IMR-90 (cell line): ENCODE measurements around the gene GCLC. TPM values are rescaled to one million over a fixed set of nuclear protein-coding genes. Genes with fewer than 3 reads are reported as not detected.

Experiments used
- ATAC-seq: fragments of 200-7000 bp; cut with Tn5 transposase; 2 replicates; pipeline ENCODE4 v1.9.1; 2020; ENCODE audit warnings: low read depth, mild to moderate bottlenecking, moderate library complexity
- BruUV-seq: library from RNA; stranded (reverse); fragments of 400-500 nt; replicated peaks from 2 replicates; lab custom pipeline; 2021; lab: Mats Ljungman, UMichigan
- CTCF ChIA-PET: fragments of 300-600 bp; formaldehyde crosslinking; extraction: SDS; loops from one replicate; lab custom pipeline; 2021; ENCODE audit warnings: antibody characterized with exemption; lab: Yijun Ruan, JAX
- POLR2A ChIA-PET: fragments of 300-600 bp; sonication (Branson Sonifier 250); formaldehyde crosslinking; loops from one replicate; lab custom pipeline; 2022; ENCODE audit warnings: antibody characterized with exemption; ENCODE audit not compliant: unreplicated experiment; lab: Charles Lee
- DNase-seq: peaks from one replicate; pipeline ENCODE4 v3.0.0; 2013
- H2AFZ ChIP-seq: replicated peaks from 2 replicates; pipeline ENCODE3; 2013; ENCODE audit warnings: low read length, mild to moderate bottlenecking; ENCODE audit not compliant: poor library complexity
- H2AK5ac ChIP-seq: 2 replicates; pipeline ENCODE4 v1.6.1; 2013; ENCODE audit warnings: low read depth, low read length, inconsistent platforms
- H2AK9ac ChIP-seq: replicated peaks from 2 replicates; pipeline ENCODE3; 2013; ENCODE audit warnings: mild to moderate bottlenecking, low read depth, low read length, moderate library complexity; ENCODE audit not compliant: poor library complexity
- H2BK120ac ChIP-seq: 2 replicates; pipeline ENCODE4 v1.6.1; 2013; ENCODE audit warnings: low read depth, low read length, inconsistent platforms
- H2BK15ac ChIP-seq: 3 replicates; pipeline ENCODE4 v1.6.1; 2013; ENCODE audit warnings: low read depth, low read length, inconsistent platforms
- H2BK20ac ChIP-seq: 2 replicates; pipeline ENCODE4 v1.6.1; 2013; ENCODE audit warnings: low read depth, mild to moderate bottlenecking, inconsistent platforms, low read length, moderate library complexity
- H2BK5ac ChIP-seq: 2 replicates; pipeline ENCODE4 v1.6.1; 2013; ENCODE audit warnings: mild to moderate bottlenecking, low read depth, low read length, inconsistent platforms; ENCODE audit not compliant: poor library complexity, severe bottlenecking
- H3K14ac ChIP-seq: replicated peaks from 2 replicates; pipeline ENCODE4 v1.6.1; 2013; ENCODE audit warnings: low read depth, low read length, inconsistent platforms
- H3K18ac ChIP-seq: 2 replicates; pipeline ENCODE4 v1.6.1; 2013; ENCODE audit warnings: low read depth, low read length, control low read depth
- H3K23ac ChIP-seq: 2 replicates; pipeline ENCODE4 v1.6.1; 2013; ENCODE audit warnings: low read depth, low read length, inconsistent platforms
- H3K27ac ChIP-seq: 2 replicates; pipeline ENCODE4 v1.5.1; 2013; ENCODE audit warnings: mild to moderate bottlenecking, control low read depth, low read length; ENCODE audit not compliant: insufficient read depth
- H3K27me3 ChIP-seq: 2 replicates; pipeline ENCODE4 v1.6.1; 2013; ENCODE audit warnings: low read length; ENCODE audit not compliant: control insufficient read depth, insufficient read depth
- H3K36me3 ChIP-seq: 2 replicates; pipeline ENCODE4 v1.6.1; 2013; ENCODE audit warnings: low read length, mixed read lengths; ENCODE audit not compliant: control insufficient read depth, insufficient read depth
- H3K4ac ChIP-seq: 2 replicates; pipeline ENCODE4 v1.6.1; 2013; ENCODE audit warnings: low read depth, low read length, inconsistent platforms
- H3K4me1 ChIP-seq: 2 replicates; pipeline ENCODE4 v1.6.1; 2013; ENCODE audit warnings: low read length, mixed read lengths; ENCODE audit not compliant: control insufficient read depth, insufficient read depth
- H3K4me2 ChIP-seq: 2 replicates; pipeline ENCODE4 v1.6.1; 2013; ENCODE audit warnings: low read depth, mild to moderate bottlenecking, control low read depth, low read length, moderate library complexity
- H3K4me3 ChIP-seq: 2 replicates; pipeline ENCODE4 v1.5.1; 2013; ENCODE audit warnings: low read depth, mild to moderate bottlenecking, control low read depth, low read length, moderate library complexity; ENCODE audit not compliant: insufficient read depth
- H3K56ac ChIP-seq: 2 replicates; pipeline ENCODE4 v1.6.1; 2013; ENCODE audit warnings: low read length, inconsistent platforms; ENCODE audit not compliant: insufficient read depth; ENCODE audit errors: extremely low read depth
- H3K79me1 ChIP-seq, 2 experiments: 2 replicates each; pipeline ENCODE4 v1.6.1; 2013; ENCODE audit warnings: low read length in 2 of 2, inconsistent platforms in 1 of 2, low read depth in 1 of 2
- H3K9ac ChIP-seq: 2 replicates; pipeline ENCODE4 v1.6.1; 2013; ENCODE audit warnings: low read depth, low read length, control low read depth
- H3K9me1 ChIP-seq: 2 replicates; pipeline ENCODE4 v1.6.1; 2013; ENCODE audit warnings: low read length, inconsistent platforms; ENCODE audit not compliant: insufficient read depth
- H3K9me3 ChIP-seq: 2 replicates; pipeline ENCODE4 v1.6.1; 2013; ENCODE audit warnings: low read length; ENCODE audit not compliant: control insufficient read depth, insufficient read depth
- H4K20me1 ChIP-seq: 2 replicates; pipeline ENCODE4 v1.6.1; 2013; ENCODE audit warnings: low read length, inconsistent platforms; ENCODE audit not compliant: insufficient read depth
- H4K5ac ChIP-seq: 2 replicates; pipeline ENCODE4 v1.6.1; 2013; ENCODE audit warnings: mild to moderate bottlenecking, low read depth, low read length, control low read depth
- H4K8ac ChIP-seq, 2 experiments: 2 replicates each; pipeline ENCODE4 v1.6.1; 2013; ENCODE audit warnings: low read depth in 2 of 2, low read length in 2 of 2, control low read depth in 1 of 2, inconsistent platforms in 1 of 2
- H4K91ac ChIP-seq: 2 replicates; pipeline ENCODE4 v1.6.1; 2013; ENCODE audit warnings: low read depth, low read length, inconsistent platforms; ENCODE audit not compliant: insufficient read depth
- CEBPB ChIP-seq: IDR thresholded peaks from 2 replicates; pipeline ENCODE4 v1.6.1; 2012; ENCODE audit warnings: low read depth, low read length, improper control_type of control experiment
- CHD1 ChIP-seq: IDR thresholded peaks from 2 replicates; pipeline ENCODE4 v1.6.1; 2012; ENCODE audit warnings: low read depth, low read length, improper control_type of control experiment
- FOS ChIP-seq: fragments of 150-350 bp; IDR thresholded peaks from 2 replicates; pipeline ENCODE4 v1.6.1; 2016; ENCODE audit warnings: low read depth, low read length
- MAFK ChIP-seq: IDR thresholded peaks from 2 replicates; pipeline ENCODE4 v1.6.1; 2012; ENCODE audit warnings: low read depth, low read length, improper control_type of control experiment
- MAZ ChIP-seq: IDR thresholded peaks from 2 replicates; pipeline ENCODE4 v1.6.1; 2012; ENCODE audit warnings: low read depth, mild to moderate bottlenecking, low read length, improper control_type of control experiment, moderate library complexity, borderline replicate concordance
- MXI1 ChIP-seq: IDR thresholded peaks from 2 replicates; pipeline ENCODE4 v1.6.1; 2012; ENCODE audit warnings: low read depth, mild to moderate bottlenecking, low read length, moderate library complexity, borderline replicate concordance
- NFE2L2 ChIP-seq: fragments of 150-350 bp; IDR thresholded peaks from 2 replicates; pipeline ENCODE4 v1.6.1; 2016; ENCODE audit warnings: low read depth, mild to moderate bottlenecking, low read length
- POLR2A ChIP-seq: IDR thresholded peaks from 2 replicates; pipeline ENCODE4 v1.6.1; 2012; ENCODE audit warnings: mild to moderate bottlenecking, low read depth, low read length
- RAD21 ChIP-seq: IDR thresholded peaks from 2 replicates; pipeline ENCODE4 v1.6.1; 2012; ENCODE audit warnings: low read length, improper control_type of control experiment
- RCOR1 ChIP-seq: IDR thresholded peaks from 2 replicates; pipeline ENCODE4 v1.6.1; 2012; ENCODE audit warnings: mild to moderate bottlenecking, low read length, improper control_type of control experiment; ENCODE audit not compliant: insufficient replicate concordance
- RFX5 ChIP-seq: IDR thresholded peaks from 2 replicates; pipeline ENCODE4 v1.8.0; 2012; ENCODE audit warnings: low read depth, mild to moderate bottlenecking, low read length, moderate library complexity
- SMC3 ChIP-seq: fragments of 150-350 bp; IDR thresholded peaks from 2 replicates; pipeline ENCODE4 v1.6.1; 2016; ENCODE audit warnings: low read depth, mild to moderate bottlenecking, antibody characterized with exemption, low read length, moderate library complexity
- WGBS, 2 experiments: methylation state at CpG; one replicate each; pipeline versions ENCODE4 v1.1.5 to v1.1.7; 2013; ENCODE audit warnings: missing lambda C conversion rate in 2 of 2; ENCODE audit not compliant: insufficient read length in 1 of 2; ENCODE audit errors: extremely low coverage in 2 of 2; 5-methylcytosine and 5-hydroxymethylcytosine counted together
- dilution Hi-C: fragments of 300-500 bp; cut with HindIII; formaldehyde crosslinking; loops from one replicate; pipeline ENCODE4 v1.14.3; 2018; ENCODE audit warnings: low sequenced_read_pairs; ENCODE audit not compliant: unreplicated experiment
- in situ Hi-C: fragments of 300-500 bp; cut with MboI; formaldehyde crosslinking; loops from 3 replicates; pipeline ENCODE4 v1.14.3; 2019; ENCODE audit warnings: low sequenced_read_pairs, inconsistent platforms, mixed read lengths
- intact Hi-C: fragments of 100-400 bp; cut with micrococcal nuclease; formaldehyde crosslinking; loops from 2 replicates; pipeline ENCODE4 v1.10.0; 2022
- polyA plus RNA-seq, 3 experiments: library from polyadenylated mRNA; depleted of rRNA; stranded (reverse); fragments of >200 nt; gene quantifications; 2 replicates each; pipeline ENCODE4 v1.2.3, GENCODE V29; 2012; ENCODE audit warnings: low replicate concordance in 1 of 3
- total RNA-seq: library from RNA; depleted of rRNA; stranded (reverse); fragments of >200 nt; gene quantifications from 2 replicates; pipeline ENCODE4 v1.2.3, GENCODE V29; 2012
- TF ChIP-seq, protein P1 (sequence below): conservative IDR thresholded peaks from 2 replicates; pipeline ENCODE4 v1.5.1; 2012; ENCODE audit warnings: mild to moderate bottlenecking, low read depth, low read length, improper control_type of control experiment
- TF ChIP-seq, protein P2 (sequence below): fragments of 150-350 bp; IDR thresholded peaks from 2 replicates; pipeline ENCODE4 v1.6.1; 2016; ENCODE audit warnings: low read depth, mild to moderate bottlenecking, low read length, moderate library complexity, borderline replicate concordance

The GCLC gene
- total and polyA plus RNA-seq, 2 of the 4 experiments (the other 2 are of a cell fraction) = 14.2 to 24.2 TPM

DNA sequence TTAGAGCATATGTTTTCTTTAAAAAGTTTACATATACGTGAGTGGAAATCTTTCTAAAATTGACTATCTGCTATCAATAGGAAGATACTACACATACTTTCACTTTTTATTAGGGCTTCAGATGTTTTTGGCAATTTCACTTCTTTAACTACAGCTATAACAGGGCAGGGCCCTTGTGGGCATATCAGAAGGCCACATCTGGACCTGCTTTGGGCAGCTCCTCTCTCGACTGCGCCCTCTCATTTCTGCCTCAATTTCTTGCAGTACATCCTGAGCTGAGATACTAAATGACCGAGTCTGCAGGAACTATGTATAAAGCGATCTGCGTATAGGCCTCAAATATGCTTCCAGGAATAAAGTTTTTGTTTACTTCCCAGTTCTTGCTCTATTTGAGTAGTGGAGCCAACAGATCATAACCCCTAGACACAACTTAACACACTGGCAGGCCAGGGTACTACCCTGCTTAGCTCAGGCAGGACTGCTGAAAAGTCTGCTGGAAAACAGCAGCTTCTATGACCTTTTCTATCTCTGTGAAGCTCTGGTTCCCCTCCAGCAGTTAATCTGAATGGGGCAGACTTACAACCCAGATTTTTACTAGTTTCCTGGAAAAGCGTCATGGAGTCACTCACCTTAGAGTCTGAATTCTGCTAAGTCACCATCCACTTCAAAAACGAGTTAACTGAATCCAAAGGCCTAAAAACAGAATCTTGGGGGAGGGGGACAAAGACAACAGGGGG is 12.7 kb downstream of the GCLC start:
- no peak overlapping the region for H2AK5ac ChIP-seq
- WGBS, 2 experiments = no CpG with 5 or more reads among the region's 8 CpGs
- H3K14ac ChIP-seq = peak overlapping the region; percentile 50; the same call in 1 of the 2 replicates
- no peak overlapping the region; a peak in 1 of 4 replicates for H4K8ac ChIP-seq
- BruUV-seq = no TSS peak
- H4K20me1 ChIP-seq = peaks cover 17% of the 10 kb centered on the region; the same call in 1 of the 2 replicates
- dilution Hi-C loops = no loop called here
- H2AK9ac ChIP-seq = no peak overlapping the region
- H3K9ac ChIP-seq = no peak overlapping the region
- peaks cover 3% of the 10 kb centered on the region; the same call in 1 of the 2 replicates for H3K36me3 ChIP-seq
- H3K18ac ChIP-seq = peak overlapping the region; percentile 33; the same call in 1 of the 2 replicates
- TF ChIP-seq, protein P1, sequence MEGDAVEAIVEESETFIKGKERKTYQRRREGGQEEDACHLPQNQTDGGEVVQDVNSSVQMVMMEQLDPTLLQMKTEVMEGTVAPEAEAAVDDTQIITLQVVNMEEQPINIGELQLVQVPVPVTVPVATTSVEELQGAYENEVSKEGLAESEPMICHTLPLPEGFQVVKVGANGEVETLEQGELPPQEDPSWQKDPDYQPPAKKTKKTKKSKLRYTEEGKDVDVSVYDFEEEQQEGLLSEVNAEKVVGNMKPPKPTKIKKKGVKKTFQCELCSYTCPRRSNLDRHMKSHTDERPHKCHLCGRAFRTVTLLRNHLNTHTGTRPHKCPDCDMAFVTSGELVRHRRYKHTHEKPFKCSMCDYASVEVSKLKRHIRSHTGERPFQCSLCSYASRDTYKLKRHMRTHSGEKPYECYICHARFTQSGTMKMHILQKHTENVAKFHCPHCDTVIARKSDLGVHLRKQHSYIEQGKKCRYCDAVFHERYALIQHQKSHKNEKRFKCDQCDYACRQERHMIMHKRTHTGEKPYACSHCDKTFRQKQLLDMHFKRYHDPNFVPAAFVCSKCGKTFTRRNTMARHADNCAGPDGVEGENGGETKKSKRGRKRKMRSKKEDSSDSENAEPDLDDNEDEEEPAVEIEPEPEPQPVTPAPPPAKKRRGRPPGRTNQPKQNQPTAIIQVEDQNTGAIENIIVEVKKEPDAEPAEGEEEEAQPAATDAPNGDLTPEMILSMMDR = no peak
- TF ChIP-seq MAZ (no peak), RFX5 (no peak), CEBPB (no peak), MXI1 (no peak), CHD1 (no peak), NFE2L2 (no peak), POLR2A (no peak), MAFK (no peak), RCOR1 (no peak), SMC3 (no peak), RAD21 (no peak), FOS (no peak)
- TF ChIP-seq, protein P2, sequence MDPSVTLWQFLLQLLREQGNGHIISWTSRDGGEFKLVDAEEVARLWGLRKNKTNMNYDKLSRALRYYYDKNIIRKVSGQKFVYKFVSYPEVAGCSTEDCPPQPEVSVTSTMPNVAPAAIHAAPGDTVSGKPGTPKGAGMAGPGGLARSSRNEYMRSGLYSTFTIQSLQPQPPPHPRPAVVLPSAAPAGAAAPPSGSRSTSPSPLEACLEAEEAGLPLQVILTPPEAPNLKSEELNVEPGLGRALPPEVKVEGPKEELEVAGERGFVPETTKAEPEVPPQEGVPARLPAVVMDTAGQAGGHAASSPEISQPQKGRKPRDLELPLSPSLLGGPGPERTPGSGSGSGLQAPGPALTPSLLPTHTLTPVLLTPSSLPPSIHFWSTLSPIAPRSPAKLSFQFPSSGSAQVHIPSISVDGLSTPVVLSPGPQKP = no peak
- H3K4me2 ChIP-seq = peak overlapping the region; percentile 41
- peak overlapping the region; percentile 19; the same call in 1 of the 3 replicates for H2BK15ac ChIP-seq
- 0 out of 2 replicates have a peak overlapping the region, but pooled peaks have one; percentile 11 for H4K91ac ChIP-seq
- H3K56ac ChIP-seq = no peak overlapping the region
- ATAC-seq (peak; percentile 30; the same call in 1 of the 2 replicates), DNase-seq (no peak)
- H3K79me1 ChIP-seq = peaks cover 39 to 63% of the 10 kb centered on the region in 2 experiments
- ChIA-PET CTCF (no interaction called here), POLR2A (no interaction called here)
- H3K23ac ChIP-seq = no peak overlapping the region; the same call in 1 of the 2 replicates
- no peak overlapping the region for H2BK120ac ChIP-seq
- H3K4ac ChIP-seq = 0 out of 2 replicates have a peak overlapping the region, but pooled peaks have one; percentile 10
- H3K9me3 ChIP-seq = no peaks in the 10 kb centered on the region
- H2AFZ ChIP-seq = no peak overlapping the region
- peaks cover 30% of the 10 kb centered on the region for H3K4me1 ChIP-seq
- in situ Hi-C loops = loop anchor here (10.0 kb wide), 1 partner anchor 263 kb away; the partner anchor contains the start of gene LRRC1
- no peak overlapping the region for H3K4me3 ChIP-seq
- H4K5ac ChIP-seq = no peak overlapping the region
- H2BK5ac ChIP-seq = no peak overlapping the region
- no peaks in the 10 kb centered on the region for H3K27me3 ChIP-seq
- no peak overlapping the region for H2BK20ac ChIP-seq
- 0 out of 2 replicates have a peak, but pooled peaks cover 16% of the 10 kb centered on the region for H3K9me1 ChIP-seq
- no peak overlapping the region for H3K27ac ChIP-seq
- intact Hi-C loops = no loop called here
